PC-3 (cell line): ENCODE measurements around the gene SLC17A6.
A peak's percentile ranks its signal among the peaks of the same experiment; 100 is the strongest.

Experiments used
- CTCF ChIP-seq: fragments of 300-600 bp; sonication (generic); conservative IDR thresholded peaks from 2 replicates; pipeline ENCODE4 v1.5.1; 2017; ENCODE audit warnings: antibody characterized with exemption, low read depth, mild to moderate bottlenecking, low read length
- EZH2 ChIP-seq: fragments of 300-600 bp; sonication (generic); IDR thresholded peaks from one replicate; pipeline ENCODE4 v1.6.1; 2017; ENCODE audit warnings: antibody characterized with exemption, mild to moderate bottlenecking, low read length; ENCODE audit not compliant: unreplicated experiment
- EZH2phosphoT487 ChIP-seq: fragments of 300-600 bp; sonication (generic); IDR thresholded peaks from 2 replicates; pipeline ENCODE4 v1.6.1; 2018; ENCODE audit warnings: mild to moderate bottlenecking, antibody characterized with exemption, low read length, borderline replicate concordance

DNA sequence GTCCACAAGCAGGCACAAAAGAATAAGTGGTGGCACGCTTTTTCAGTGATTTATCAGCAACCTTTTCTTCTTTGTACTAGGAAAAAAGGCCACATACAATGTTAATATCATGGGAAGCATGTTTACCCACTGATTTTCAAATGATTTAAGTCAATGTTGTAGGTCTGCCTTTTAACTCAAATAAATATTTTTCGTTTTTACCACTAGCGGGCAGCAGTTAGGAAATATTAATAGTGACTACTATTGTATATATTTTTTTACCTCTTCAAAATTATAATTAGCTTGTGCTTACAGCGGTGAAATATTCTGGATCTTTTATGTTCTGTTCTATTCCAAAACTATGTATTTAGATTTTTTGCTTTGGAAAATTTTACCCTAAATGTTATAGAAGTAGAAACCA is 6.4 kb upstream of the SLC17A6 start:
- peak; percentile 51 for TF ChIP-seq CTCF
- no peak for TF ChIP-seq EZH2
- no peak for TF ChIP-seq EZH2phosphoT487
